ENCODE measurements around the gene GUF1. TPM values are rescaled to one million over a fixed set of nuclear protein-coding genes. Genes with fewer than 3 reads are reported as not detected.

GUF1 gene
- total RNA-seq, 1 experiment from 2014 or later, result 18.6 TPM

GRCh38 chr4:44661940-44662622 lies 16.1 kb upstream of the GUF1 start:
- Histone ChIP-seq H3K4me3 (no peak overlapping the region), H3F3A (ENCODE audit: insufficient read depth, low read depth) (no peaks in the 10 kb centered on the region), H3K4me2 (no peak overlapping the region), H2AFZ (no peak overlapping the region), H3K79me2 (ENCODE audit: low read depth) (no peaks in the 10 kb centered on the region), H3K9me3 (ENCODE audit: insufficient read depth, low read depth) (no peaks in the 10 kb centered on the region), H3K9me2 (ENCODE audit: insufficient read depth) (no peaks in the 10 kb centered on the region), H3K27ac (no peak overlapping the region), H3K4me1 (replicated peaks; ENCODE audit: insufficient read depth) (no peaks in the 10 kb centered on the region), H3K36me3 (ENCODE audit: low read depth) (no peaks in the 10 kb centered on the region), H3K27me3 (ENCODE audit: insufficient read depth, low read depth) (no peaks in the 10 kb centered on the region), H4K20me1 (ENCODE audit: insufficient read depth) (0 out of 2 replicates have a peak, but pooled peaks cover 3% of the 10 kb centered on the region)
- intact Hi-C loops (cut with micrococcal nuclease; ENCODE audit: unreplicated experiment), result loop anchor here (10.0 kb wide), 1 partner anchor 1613 kb away; no protein-coding TSS in a partner anchor
- POLR2A ChIA-PET (ENCODE audit: unreplicated experiment), result no interaction called here
- DNase-seq, result no peak
- BruUV-seq (replicated peaks), result no TSS peak
- TF ChIP-seq EZH2 (IDR thresholded peaks at IDR 0.05; ENCODE audit: low read depth) (no peak), CTCF (conservative IDR thresholded peaks at IDR 0.05) (no peak)
- CTCF ChIA-PET, result no interaction called here

- no peak overlapping the region for H2AFZ ChIP-seq
- ChIA-PET CTCF (no interaction called here), POLR2A (ENCODE audit: unreplicated experiment) (no interaction called here)
- H3K9me2 ChIP-seq (ENCODE audit: insufficient read depth), result no peaks in the 10 kb centered on the region
- no peak overlapping the region for H3K27ac ChIP-seq
- TF ChIP-seq EZH2 (IDR thresholded peaks at IDR 0.05; ENCODE audit: low read depth) (no peak), CTCF (conservative IDR thresholded peaks at IDR 0.05) (no peak)
- no peaks in the 10 kb centered on the region for H3F3A ChIP-seq (ENCODE audit: insufficient read depth, low read depth)
- no peaks in the 10 kb centered on the region for H3K27me3 ChIP-seq (ENCODE audit: insufficient read depth, low read depth)
- H4K20me1 ChIP-seq (ENCODE audit: insufficient read depth), result 0 out of 2 replicates have a peak, but pooled peaks cover 3% of the 10 kb centered on the region
- H3K36me3 ChIP-seq (ENCODE audit: low read depth), result no peaks in the 10 kb centered on the region
- H3K4me3 ChIP-seq, result no peak overlapping the region
- H3K79me2 ChIP-seq (ENCODE audit: low read depth), result no peaks in the 10 kb centered on the region
- intact Hi-C loops (cut with micrococcal nuclease; ENCODE audit: unreplicated experiment), result loop anchor here (10.0 kb wide), 1 partner anchor 1612 kb away; no protein-coding TSS in a partner anchor
- H3K4me1 ChIP-seq (replicated peaks; ENCODE audit: insufficient read depth), result no peaks in the 10 kb centered on the region
- H3K4me2 ChIP-seq, result no peak overlapping the region
- BruUV-seq (replicated peaks), result no TSS peak
- DNase-seq, result no peak
- no peaks in the 10 kb centered on the region for H3K9me3 ChIP-seq (ENCODE audit: insufficient read depth, low read depth)
Observed at GRCh38 chr4:44662623-44663005, 15.6 kb upstream of the GUF1 start.

- TF ChIP-seq CTCF (conservative IDR thresholded peaks at IDR 0.05), result no peak
- TF ChIP-seq EZH2 (IDR thresholded peaks at IDR 0.05; ENCODE audit: low read depth), result no peak
- 0 out of 2 replicates have a peak, but pooled peaks cover 3% of the 10 kb centered on the region for H4K20me1 ChIP-seq (ENCODE audit: insufficient read depth)
- ChIA-PET POLR2A (ENCODE audit: unreplicated experiment) (no interaction called here), CTCF (no interaction called here)
- H3K36me3 ChIP-seq (ENCODE audit: low read depth), result no peaks in the 10 kb centered on the region
- H3K79me2 ChIP-seq (ENCODE audit: low read depth), result no peaks in the 10 kb centered on the region
- H3K4me2 ChIP-seq, result no peak overlapping the region
- no TSS peak for BruUV-seq (replicated peaks)
- H3K4me3 ChIP-seq, result no peak overlapping the region
- DNase-seq, result no peak
- intact Hi-C loops (cut with micrococcal nuclease; ENCODE audit: unreplicated experiment), result loop anchor here (10.0 kb wide), 1 partner anchor 1611 kb away; no protein-coding TSS in a partner anchor
- no peak overlapping the region for H2AFZ ChIP-seq
- H3K4me1 ChIP-seq (replicated peaks; ENCODE audit: insufficient read depth), result no peaks in the 10 kb centered on the region
- H3K9me2 ChIP-seq (ENCODE audit: insufficient read depth), result no peaks in the 10 kb centered on the region
- H3K27ac ChIP-seq, result no peak overlapping the region
- no peaks in the 10 kb centered on the region for H3K9me3 ChIP-seq (ENCODE audit: insufficient read depth, low read depth)
- no peaks in the 10 kb centered on the region for H3K27me3 ChIP-seq (ENCODE audit: insufficient read depth, low read depth)
- H3F3A ChIP-seq (ENCODE audit: insufficient read depth, low read depth), result no peaks in the 10 kb centered on the region
Observed at GRCh38 chr4:44663539-44664263, 14.5 kb upstream of the GUF1 start.
